ENCODE data around the gene TMEM154.

DNA sequence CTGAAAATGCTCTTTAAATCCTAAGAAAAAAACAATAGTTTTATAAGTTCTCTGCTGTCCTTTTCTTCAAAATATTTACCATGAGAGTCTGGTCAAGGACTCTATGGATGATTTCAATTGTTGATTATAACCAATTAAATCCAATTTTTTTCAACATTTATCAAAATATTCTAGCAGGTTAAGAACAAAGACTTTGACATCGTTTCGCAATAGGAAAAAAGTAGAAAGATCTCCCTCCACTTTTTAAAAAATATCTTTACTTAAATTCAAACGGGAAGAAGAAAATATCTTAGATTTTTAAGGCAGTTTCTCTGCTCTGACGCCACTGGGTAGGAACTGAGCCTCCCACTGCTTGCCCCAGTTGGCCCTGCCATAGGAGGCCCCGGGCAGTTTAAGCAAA lies 44.7 kb upstream of the TMEM154 start:
- TF ChIP-seq, protein P1, sequence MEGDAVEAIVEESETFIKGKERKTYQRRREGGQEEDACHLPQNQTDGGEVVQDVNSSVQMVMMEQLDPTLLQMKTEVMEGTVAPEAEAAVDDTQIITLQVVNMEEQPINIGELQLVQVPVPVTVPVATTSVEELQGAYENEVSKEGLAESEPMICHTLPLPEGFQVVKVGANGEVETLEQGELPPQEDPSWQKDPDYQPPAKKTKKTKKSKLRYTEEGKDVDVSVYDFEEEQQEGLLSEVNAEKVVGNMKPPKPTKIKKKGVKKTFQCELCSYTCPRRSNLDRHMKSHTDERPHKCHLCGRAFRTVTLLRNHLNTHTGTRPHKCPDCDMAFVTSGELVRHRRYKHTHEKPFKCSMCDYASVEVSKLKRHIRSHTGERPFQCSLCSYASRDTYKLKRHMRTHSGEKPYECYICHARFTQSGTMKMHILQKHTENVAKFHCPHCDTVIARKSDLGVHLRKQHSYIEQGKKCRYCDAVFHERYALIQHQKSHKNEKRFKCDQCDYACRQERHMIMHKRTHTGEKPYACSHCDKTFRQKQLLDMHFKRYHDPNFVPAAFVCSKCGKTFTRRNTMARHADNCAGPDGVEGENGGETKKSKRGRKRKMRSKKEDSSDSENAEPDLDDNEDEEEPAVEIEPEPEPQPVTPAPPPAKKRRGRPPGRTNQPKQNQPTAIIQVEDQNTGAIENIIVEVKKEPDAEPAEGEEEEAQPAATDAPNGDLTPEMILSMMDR (IDR thresholded peaks at IDR 0.05; ENCODE audit: low read depth, low read length) = no peak
- no peak for TF ChIP-seq POLR2A (IDR thresholded peaks at IDR 0.05; ENCODE audit: extremely low read depth, insufficient read length)
